ENCODE data around the gene CERS6.

- TF ChIP-seq POLR2AphosphoS5 (IDR thresholded peaks at IDR 0.05; ENCODE audit: borderline replicate concordance, low read depth, low read length), result no peak
- no peak for TF ChIP-seq EZH2 (IDR thresholded peaks at IDR 0.05)
Measured at GRCh38 chr2:168536925-168537466, 80.9 kb downstream of the CERS6 start.

Measured in SK-N-MC (cell line).